Uterus (tissue), 4 donors: ENCODE data around the gene PSMA4. TPM values are rescaled to one million over a fixed set of nuclear protein-coding genes. Genes with fewer than 3 reads are reported as not detected.

Experiments
- DNase-seq, 2 donors: peaks; one replicate each; pipeline ENCODE4 v3.0.0-alpha.2; 2019 to 2020
- H3K27ac ChIP-seq, 2 donors: fragments of 200-600 bp; sonication (generic); 1 replicate in 1 of 2; 2 replicates in 1 of 2; pipeline ENCODE4 v1.5.1; 2016 to 2018
- H3K27me3 ChIP-seq, 2 donors: fragments of 200-600 bp; sonication (generic); one replicate each; pipeline ENCODE4 v1.5.1; 2018 to 2019; ENCODE audit warnings: control low read depth in 1 of 2
- H3K36me3 ChIP-seq, 2 donors: fragments of 200-600 bp; sonication (generic); one replicate each; pipeline ENCODE4 v1.5.1; 2019; ENCODE audit warnings: control low read depth in 1 of 2
- H3K4me1 ChIP-seq, 2 donors: fragments of 200-600 bp; sonication (generic); one replicate each; pipeline ENCODE4 v1.5.1; 2018 to 2019; ENCODE audit warnings: control low read depth in 1 of 2
- H3K4me3 ChIP-seq, 2 donors: fragments of 200-600 bp; sonication (generic); 1 replicate in 1 of 2; 2 replicates in 1 of 2; pipeline ENCODE4 v1.5.1; 2018 to 2019; ENCODE audit warnings: mild to moderate bottlenecking in 1 of 2
- H3K9me3 ChIP-seq, 2 donors: fragments of 200-600 bp; sonication (generic); one replicate each; pipeline ENCODE4 v1.5.1; 2019; ENCODE audit warnings: control low read depth in 1 of 2
- CTCF ChIP-seq, 4 experiments: fragments of 200-600 bp in 2 of 4; fragments of 450-650 bp in 2 of 4; sonication (generic) in 2 of 4; IDR thresholded peaks; one replicate each; pipeline ENCODE4 v1.5.1; 2016 to 2019; ENCODE audit warnings: antibody characterized with exemption in 4 of 4, mild to moderate bottlenecking in 2 of 4, moderate library complexity in 1 of 4
- POLR2A ChIP-seq, 2 donors: fragments of 450-650 bp; IDR thresholded peaks; one replicate each; pipeline ENCODE4 v1.6.1; 2016; ENCODE audit warnings: antibody characterized with exemption in 2 of 2, mild to moderate bottlenecking in 1 of 2, moderate library complexity in 1 of 2
- intact Hi-C: fragments of 100-400 bp; cut with DNase I; formaldehyde crosslinking; loops from one replicate; pipeline ENCODE4 v1.15.1; 2023; ENCODE audit warnings: low total_unique reads
- total RNA-seq, 4 donors: library from RNA; depleted of rRNA in 3 of 4; stranded (reverse); fragments of >200 nt in 3 of 4; gene quantifications; one replicate each; pipeline versions ENCODE4 v1.1.0 to v1.2.4, GENCODE V29; 2014 to 2023
- donor health status: DM: yes; HTN: yes; CAD: no.

Gene PSMA4
- total RNA-seq, 4 donors from 2014 or later = 119 to 291 (median 203) TPM

DNA sequence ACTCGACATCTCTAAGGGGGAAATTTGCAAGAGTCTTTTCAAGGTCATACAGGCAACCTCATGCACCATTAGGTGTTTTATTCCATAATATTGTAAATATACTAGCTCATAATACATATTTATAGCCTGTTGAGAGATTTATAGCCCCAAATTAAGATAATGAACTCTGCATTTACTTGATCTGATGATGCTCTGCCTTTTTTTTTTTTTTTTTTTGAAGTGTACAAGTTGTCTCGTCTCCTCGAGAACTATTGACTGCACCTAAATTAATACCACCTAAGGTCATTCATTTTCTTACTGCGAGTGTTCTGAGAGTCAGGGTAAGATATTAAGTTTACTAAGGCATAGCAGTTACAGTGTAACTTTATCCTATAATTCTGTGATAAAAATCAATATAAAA is 31.1 kb downstream of the PSMA4 start:
- no peaks in the 10 kb centered on the region for H3K27me3 ChIP-seq

GRCh38 chr15:78573416-78573815 is 33.2 kb downstream of the PSMA4 start:
- intact Hi-C loops = no loop called here
- TF ChIP-seq CTCF (IDR thresholded peaks at IDR 0.05) (no peak), POLR2A (IDR thresholded peaks at IDR 0.05) (no peak)
- H3K4me3 ChIP-seq = no peak overlapping the region
- no peak overlapping the region for H3K27ac ChIP-seq
- H3K36me3 ChIP-seq = no peaks in the 10 kb centered on the region
- H3K27me3 ChIP-seq = no peaks in the 10 kb centered on the region
- no peaks in the 10 kb centered on the region for H3K4me1 ChIP-seq
- no peak for DNase-seq
- H3K9me3 ChIP-seq = no peaks in the 10 kb centered on the region

More for the DNA sequence above, 31.1 kb downstream of the PSMA4 start:
- Histone ChIP-seq H3K9me3 (no peaks in the 10 kb centered on the region), H3K4me3 (no peak overlapping the region), H3K4me1 (no peaks in the 10 kb centered on the region), H3K27ac (no peak overlapping the region), H3K36me3 (no peaks in the 10 kb centered on the region)
- no peak for DNase-seq
- TF ChIP-seq CTCF (IDR thresholded peaks at IDR 0.05) (no peak), POLR2A (IDR thresholded peaks at IDR 0.05) (no peak)
- intact Hi-C loops = no loop called here

GRCh38 chr15:78574944-78575343 is 34.7 kb downstream of the PSMA4 start:
- Histone ChIP-seq H3K36me3 (no peaks in the 10 kb centered on the region), H3K9me3 (no peaks in the 10 kb centered on the region), H3K4me1 (no peaks in the 10 kb centered on the region), H3K27ac (no peak overlapping the region), H3K27me3 (no peaks in the 10 kb centered on the region), H3K4me3 (no peak overlapping the region)
- intact Hi-C loops = no loop called here
- DNase-seq = no peak
- no peak for TF ChIP-seq POLR2A (IDR thresholded peaks at IDR 0.05)
- TF ChIP-seq CTCF (IDR thresholded peaks at IDR 0.05) = no peak

DNA sequence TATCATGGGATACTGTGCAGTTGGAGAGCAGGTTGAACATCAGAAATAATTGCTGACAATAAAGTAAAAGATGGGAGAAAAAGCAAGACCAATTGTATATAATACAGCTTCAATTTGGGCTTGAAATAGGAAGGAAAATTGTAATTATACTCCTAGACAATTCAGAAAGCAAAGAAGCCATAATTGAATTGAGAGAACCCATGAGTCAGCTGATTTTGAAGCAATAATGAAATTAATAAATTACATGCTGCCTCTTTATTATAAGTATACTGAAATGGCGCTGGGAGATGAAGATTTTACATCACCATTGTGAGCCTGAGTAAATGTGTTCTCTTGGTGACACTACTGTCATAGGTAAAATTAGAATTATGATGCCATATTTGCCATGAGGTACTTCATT is 57.3 kb downstream of the PSMA4 start:
- intact Hi-C loops = no loop called here
- no peak overlapping the region for H3K27ac ChIP-seq
- H3K4me3 ChIP-seq = no peak overlapping the region
- no peak for TF ChIP-seq CTCF (IDR thresholded peaks at IDR 0.05)
- no peak for TF ChIP-seq POLR2A (IDR thresholded peaks at IDR 0.05)
- H3K36me3 ChIP-seq = no peaks in the 10 kb centered on the region
- H3K4me1 ChIP-seq = no peaks in the 10 kb centered on the region
- no peak for DNase-seq
- no peaks in the 10 kb centered on the region for H3K9me3 ChIP-seq
- H3K27me3 ChIP-seq = no peaks in the 10 kb centered on the region

DNA sequence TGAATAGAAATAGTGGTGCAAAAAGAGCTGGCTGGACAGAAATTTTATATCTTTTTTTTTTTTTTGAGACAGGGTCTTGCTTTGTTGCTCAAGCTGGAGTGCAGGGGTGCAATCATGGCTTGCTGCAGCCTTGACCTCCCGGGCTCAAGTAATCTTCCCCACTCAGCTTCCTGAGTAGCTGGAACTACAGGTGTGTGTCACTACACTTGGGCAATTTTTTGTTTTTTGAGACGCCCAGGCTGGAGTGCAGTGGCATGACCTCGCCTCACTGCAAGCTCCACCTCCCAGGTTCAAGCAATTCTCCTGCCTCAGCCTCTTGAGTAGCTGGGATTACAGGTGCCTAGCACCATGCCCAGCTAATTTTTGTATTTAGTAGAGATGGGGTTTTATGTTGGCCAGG is 58.1 kb downstream of the PSMA4 start:
- intact Hi-C loops = no loop called here
- no peak for DNase-seq

More for the DNA sequence above, 58.1 kb downstream of the PSMA4 start:
- no peaks in the 10 kb centered on the region for H3K27me3 ChIP-seq
- H3K9me3 ChIP-seq = no peaks in the 10 kb centered on the region
- no peak overlapping the region for H3K4me3 ChIP-seq
- H3K4me1 ChIP-seq = no peaks in the 10 kb centered on the region
- no peak overlapping the region for H3K27ac ChIP-seq
- TF ChIP-seq POLR2A (IDR thresholded peaks at IDR 0.05) = no peak
- no peak for TF ChIP-seq CTCF (IDR thresholded peaks at IDR 0.05)
- no peaks in the 10 kb centered on the region for H3K36me3 ChIP-seq
